ENCODE measurements around the gene S100G.

- no peak for TF ChIP-seq POLR2AphosphoS5 (IDR thresholded peaks at IDR 0.05)
- TF ChIP-seq EP300 (IDR thresholded peaks at IDR 0.05) = no peak
These were observed 30.9 kb upstream of the S100G start for GRCh38 chrX:16619024-16619423.

All from sigmoid colon (tissue), 4 donors.